HepG2 (cell line): Measurements from ENCODE around the gene STAC. TPM values are rescaled to one million over a fixed set of nuclear protein-coding genes. Genes with fewer than 3 reads are reported as not detected.

Experiments used
- ATAC-seq: fragments of 200-7000 bp; cut with Tn5 transposase; 3 replicates; pipeline ENCODE4 v1.9.1; 2020; ENCODE audit warnings: mild to moderate bottlenecking, moderate library complexity
- BruUV-seq: library from RNA; stranded (reverse); fragments of 400-500 nt; replicated peaks from 2 replicates; lab custom pipeline; 2021; lab: Mats Ljungman, UMichigan
- CTCF ChIA-PET: fragments of 300-600 bp; formaldehyde crosslinking; extraction: SDS; loops from one replicate; lab custom pipeline; 2021; ENCODE audit warnings: low total read pairs, inconsistent platforms, low intra/inter-chr PET ratio; lab: Yijun Ruan, JAX
- POLR2A ChIA-PET: fragments of 350-600 bp; sonication (Branson Sonifier 250); formaldehyde crosslinking; loops from one replicate; lab custom pipeline; 2020; ENCODE audit warnings: antibody characterized with exemption, inconsistent platforms; lab: Yijun Ruan, JAX
- DNase-seq: peaks from one replicate; pipeline ENCODE4 v3.0.0-alpha.2; 2015; ENCODE audit warnings: low spot score
- FAIRE-seq: peaks from 3 replicates; lab custom pipeline; 2011; peaks lifted over from hg19 to GRCh38; lab: Jason Lieb, UNC
- H2AFZ ChIP-seq: one replicate; pipeline ENCODE4 v1.6.1; 2011; ENCODE audit warnings: low read length, inconsistent platforms
- H3K27ac ChIP-seq: fragments of 300-600 bp; 3 replicates; pipeline ENCODE4 v1.8.0; 2011; ENCODE audit warnings: mixed run types, mild to moderate bottlenecking, mixed read lengths, low read length, inconsistent platforms; ENCODE audit not compliant: insufficient read depth; ENCODE audit errors: extremely low read length
- H3K27me3 ChIP-seq, 2 experiments: fragments of 200-600 bp in 1 of 2; 2 replicates in 1 of 2; 3 replicates in 1 of 2; pipeline versions ENCODE4 v1.6.0 to v1.8.0; 2011; ENCODE audit warnings: low read length in 2 of 2, mild to moderate bottlenecking in 2 of 2, moderate library complexity in 2 of 2, inconsistent platforms in 1 of 2; ENCODE audit not compliant: insufficient read depth in 2 of 2, control insufficient read depth in 1 of 2
- H3K36me3 ChIP-seq, 2 experiments: fragments of 200-600 bp in 1 of 2; replicated peaks in 1 of 2; 2 replicates in 1 of 2; 3 replicates in 1 of 2; pipeline versions ENCODE4 v1.5.1 to v1.8.0; 2011; ENCODE audit warnings: low read length in 2 of 2, inconsistent platforms in 1 of 2; ENCODE audit not compliant: insufficient read depth in 2 of 2, control insufficient read depth in 1 of 2
- H3K4me1 ChIP-seq: 2 replicates; pipeline ENCODE4 v1.5.1; 2012; ENCODE audit warnings: low read length, inconsistent platforms; ENCODE audit not compliant: insufficient read depth
- H3K4me2 ChIP-seq: 2 replicates; pipeline ENCODE4 v1.6.0; 2011; ENCODE audit warnings: low read depth, low read length, inconsistent platforms
- H3K4me3 ChIP-seq, 3 experiments: fragments of 200-600 bp in 1 of 3; sonication (generic), shearing (Covaris generic) in 1 of 3; replicated peaks in 1 of 3; 2 replicates each; pipeline ENCODE4 v1.5.1; 2011 to 2016; ENCODE audit warnings: low read length in 3 of 3, inconsistent platforms in 2 of 3, low read depth in 2 of 3, mild to moderate bottlenecking in 2 of 3, control low read depth in 1 of 3, mixed read lengths in 1 of 3; ENCODE audit not compliant: insufficient read depth in 1 of 3
- H3K79me2 ChIP-seq: one replicate; pipeline ENCODE4 v1.6.1; 2011; ENCODE audit warnings: low read length, inconsistent platforms; ENCODE audit not compliant: insufficient read depth
- H3K9ac ChIP-seq: 2 replicates; pipeline ENCODE4 v1.6.0; 2011; ENCODE audit warnings: mild to moderate bottlenecking, low read depth, low read length, inconsistent platforms; ENCODE audit not compliant: insufficient read depth
- H3K9me3 ChIP-seq: 2 replicates; pipeline ENCODE4 v1.5.1; 2012; ENCODE audit warnings: mild to moderate bottlenecking, low read length
- H4K20me1 ChIP-seq: 2 replicates; pipeline ENCODE4 v1.6.0; 2011; ENCODE audit warnings: inconsistent platforms, mild to moderate bottlenecking, low read length, moderate library complexity; ENCODE audit not compliant: insufficient read depth
- BRF2 ChIP-seq: sonication (generic); formaldehyde crosslinking; IDR thresholded peaks from 2 replicates; pipeline ENCODE4 v1.8.1; 2022; ENCODE audit warnings: mild to moderate bottlenecking, missing genetic modification reagents
- CEBPG ChIP-seq: IDR thresholded peaks from 2 replicates; pipeline ENCODE4 v1.6.1; 2016
- CENPX ChIP-seq: sonication (generic); formaldehyde crosslinking; IDR thresholded peaks from 2 replicates; pipeline ENCODE4 v1.9.0; 2021; ENCODE audit warnings: mild to moderate bottlenecking, missing genetic modification reagents, moderate library complexity
- DPF2 ChIP-seq: sonication (generic); formaldehyde crosslinking; IDR thresholded peaks from 2 replicates; pipeline ENCODE4 v1.4.0; 2020; ENCODE audit warnings: mild to moderate bottlenecking, low read depth, missing genetic modification reagents, borderline replicate concordance
- FOSL2 ChIP-seq: sonication (generic); formaldehyde crosslinking; IDR thresholded peaks from 2 replicates; pipeline ENCODE4 v1.4.0; 2020; ENCODE audit warnings: missing genetic modification reagents
- GMEB2 ChIP-seq: IDR thresholded peaks from 2 replicates; pipeline ENCODE4 v1.6.1; 2016; ENCODE audit warnings: missing biosample characterization, missing genetic modification reagents, low read depth
- KDM5B ChIP-seq: sonication (generic); formaldehyde crosslinking; IDR thresholded peaks from 2 replicates; pipeline ENCODE4 v1.4.0; 2020; ENCODE audit warnings: missing genetic modification reagents, mild to moderate bottlenecking, borderline replicate concordance
- MYNN ChIP-seq: sonication (generic); formaldehyde crosslinking; IDR thresholded peaks from 2 replicates; pipeline ENCODE4 v1.4.0; 2020; ENCODE audit warnings: mild to moderate bottlenecking, low read depth, missing genetic modification reagents
- NR0B2 ChIP-seq: sonication (generic); formaldehyde crosslinking; IDR thresholded peaks from 2 replicates; pipeline ENCODE4 v1.4.0; 2020; ENCODE audit warnings: mild to moderate bottlenecking, missing genetic modification reagents
- RAD21 ChIP-seq: fragments of 450-650 bp; formaldehyde crosslinking; IDR thresholded peaks from 2 replicates; pipeline ENCODE4 v1.5.0; 2020; ENCODE audit warnings: mild to moderate bottlenecking
- RFXAP ChIP-seq: sonication (generic); formaldehyde crosslinking; IDR thresholded peaks from 2 replicates; pipeline ENCODE4 v1.4.0; 2020; ENCODE audit warnings: missing genetic modification reagents, borderline replicate concordance
- SALL1 ChIP-seq: sonication (generic); formaldehyde crosslinking; IDR thresholded peaks from 2 replicates; pipeline ENCODE4 v1.8.0; 2022; ENCODE audit warnings: mild to moderate bottlenecking, missing genetic modification reagents
- ZNF335 ChIP-seq: sonication (generic); formaldehyde crosslinking; IDR thresholded peaks from 2 replicates; pipeline ENCODE4 v1.4.0; 2020; ENCODE audit warnings: missing genetic modification reagents
- ZNF530 ChIP-seq: sonication (generic); formaldehyde crosslinking; IDR thresholded peaks from 2 replicates; pipeline ENCODE4 v1.5.0; 2020; ENCODE audit warnings: low read depth, mild to moderate bottlenecking, missing genetic modification reagents
- ZNF567 ChIP-seq: sonication (generic); formaldehyde crosslinking; IDR thresholded peaks from 2 replicates; pipeline ENCODE4 v1.8.1; 2023; ENCODE audit warnings: mild to moderate bottlenecking, missing genetic modification reagents, borderline replicate concordance
- ZXDC ChIP-seq: sonication (generic); formaldehyde crosslinking; IDR thresholded peaks from 2 replicates; pipeline ENCODE4 v1.5.0; 2020; ENCODE audit warnings: mild to moderate bottlenecking, missing genetic modification reagents
- WGBS: methylation state at CpG from one replicate; pipeline ENCODE4 v1.1.6; 2017; ENCODE audit warnings: low lambda C conversion rate; 5-methylcytosine and 5-hydroxymethylcytosine counted together
- in situ Hi-C: cut with HindIII; loops from 2 replicates; pipeline ENCODE4 v1.10.0; 2017; ENCODE audit warnings: low pct_unique_long_range_greater_than_20kb; ENCODE audit not compliant: extremely low pct_ligation_motif_present
- intact Hi-C: fragments of 100-400 bp; cut with micrococcal nuclease; formaldehyde crosslinking; loops from one replicate; pipeline ENCODE4 v1.10.0; 2022; ENCODE audit not compliant: unreplicated experiment
- polyA plus RNA-seq, 8 experiments: library from polyadenylated mRNA; depleted of rRNA in 3 of 8; stranded (reverse) in 7 of 8; unstranded in 1 of 8; fragments of >200 nt; fragmentation: Illumina TruSeq in 4 of 8; extraction: Trizol in 4 of 8; gene quantifications; 2 replicates each; pipeline versions ENCODE4 v1.2.1 to v1.2.3, GENCODE V29; 2011 to 2016; ENCODE audit warnings: low read depth in 4 of 8, missing spikeins in 1 of 8, mixed read lengths in 1 of 8; ENCODE audit not compliant: insufficient read depth in 1 of 8
- total RNA-seq, 5 experiments: library from RNA; depleted of rRNA; stranded (reverse); fragments of >200 nt; fragmentation: Illumina TruSeq; extraction: Trizol; gene quantifications; 2 replicates each; pipeline ENCODE4 v1.2.3, GENCODE V29; 2016; ENCODE audit warnings: low read depth in 1 of 5
- TF ChIP-seq, protein P1 (sequence below): sonication (generic); formaldehyde crosslinking; IDR thresholded peaks from 2 replicates; pipeline ENCODE4 v1.4.0; 2020; ENCODE audit warnings: mild to moderate bottlenecking, missing genetic modification reagents
- TF ChIP-seq, protein P2 (sequence below): sonication (generic); formaldehyde crosslinking; IDR thresholded peaks from 2 replicates; pipeline ENCODE4 v1.4.0; 2020; ENCODE audit warnings: missing genetic modification reagents

Gene STAC
- total and polyA plus RNA-seq, 2 of the 13 experiments (the other 11 are each of a cell fraction or from before 2014, with no cell fraction given): not detected

- no peaks in the 10 kb centered on the region for H4K20me1 ChIP-seq
- no TSS peak for BruUV-seq
- no peak overlapping the region for H3K4me2 ChIP-seq
- ATAC-seq (no peak), DNase-seq (no peak), FAIRE-seq (no peak)
- intact Hi-C loops: no loop called here
- CTCF ChIA-PET: no interaction called here
- no peaks in the 10 kb centered on the region for H3K9me3 ChIP-seq
- peaks cover 5% of the 10 kb centered on the region; the same call in 1 of the 2 replicates for H3K4me1 ChIP-seq
- WGBS: 53% methylated on average over 8 of the region's 8 CpGs
- H3K9ac ChIP-seq: no peak overlapping the region
- peaks cover 2 to 15% of the 10 kb centered on the region in 2 experiments; a peak in 3 of 5 replicates for H3K27me3 ChIP-seq
- in situ Hi-C loops: no loop called here
- H3K36me3 ChIP-seq: no peaks in the 10 kb centered on the region
- H3K27ac ChIP-seq: no peak overlapping the region
- POLR2A ChIA-PET: no interaction called here
- H3K4me3 ChIP-seq: no peak overlapping the region
- H2AFZ ChIP-seq: no peak overlapping the region
- no peaks in the 10 kb centered on the region for H3K79me2 ChIP-seq
- TF ChIP-seq ZXDC: no peak
- no peak for TF ChIP-seq ZNF530 (CRISPR knock-in tag)
- TF ChIP-seq, protein P1, sequence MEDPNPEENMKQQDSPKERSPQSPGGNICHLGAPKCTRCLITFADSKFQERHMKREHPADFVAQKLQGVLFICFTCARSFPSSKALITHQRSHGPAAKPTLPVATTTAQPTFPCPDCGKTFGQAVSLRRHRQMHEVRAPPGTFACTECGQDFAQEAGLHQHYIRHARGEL (CRISPR knock-in tag): no peak
- no peak for TF ChIP-seq SALL1 (CRISPR knock-in tag)
- no peak for TF ChIP-seq GMEB2 (CRISPR knock-in tag)
- TF ChIP-seq NR0B2 (CRISPR knock-in tag): no peak
- TF ChIP-seq RFXAP (CRISPR knock-in tag): no peak
- TF ChIP-seq CEBPG (CRISPR knock-in tag): no peak
- TF ChIP-seq ZNF335 (CRISPR knock-in tag): no peak
- TF ChIP-seq KDM5B: no peak
- TF ChIP-seq MYNN (CRISPR knock-in tag): no peak
- no peak for TF ChIP-seq DPF2 (CRISPR knock-in tag)
- no peak for TF ChIP-seq FOSL2 (CRISPR knock-in tag)
- TF ChIP-seq, protein P2, sequence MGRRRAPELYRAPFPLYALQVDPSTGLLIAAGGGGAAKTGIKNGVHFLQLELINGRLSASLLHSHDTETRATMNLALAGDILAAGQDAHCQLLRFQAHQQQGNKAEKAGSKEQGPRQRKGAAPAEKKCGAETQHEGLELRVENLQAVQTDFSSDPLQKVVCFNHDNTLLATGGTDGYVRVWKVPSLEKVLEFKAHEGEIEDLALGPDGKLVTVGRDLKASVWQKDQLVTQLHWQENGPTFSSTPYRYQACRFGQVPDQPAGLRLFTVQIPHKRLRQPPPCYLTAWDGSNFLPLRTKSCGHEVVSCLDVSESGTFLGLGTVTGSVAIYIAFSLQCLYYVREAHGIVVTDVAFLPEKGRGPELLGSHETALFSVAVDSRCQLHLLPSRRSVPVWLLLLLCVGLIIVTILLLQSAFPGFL (CRISPR knock-in tag): no peak
- no peak for TF ChIP-seq CENPX (CRISPR knock-in tag)
- TF ChIP-seq RAD21 (CRISPR knock-in tag): no peak
- no peak for TF ChIP-seq ZNF567 (CRISPR knock-in tag)
- TF ChIP-seq BRF2: no peak
Observed at GRCh38 chr3:36381311-36381956, 1.1 kb downstream of the STAC start.
